HG02973 (cell line): ENCODE results near the gene CX3CR1.
"Not testable (repeated sequence)": the region's sequence is repeated elsewhere in the genome, so short reads cannot be mapped to it uniquely, and the experiment has no call there.

ENCODE experiments used
- ATAC-seq: cut with Tn5 transposase; IDR thresholded peaks from one replicate; pipeline ENCODE4 v1.9.1; 2021; ENCODE audit warnings: moderate library complexity; ENCODE audit not compliant: unreplicated experiment

CX3CR1 gene

DNA sequence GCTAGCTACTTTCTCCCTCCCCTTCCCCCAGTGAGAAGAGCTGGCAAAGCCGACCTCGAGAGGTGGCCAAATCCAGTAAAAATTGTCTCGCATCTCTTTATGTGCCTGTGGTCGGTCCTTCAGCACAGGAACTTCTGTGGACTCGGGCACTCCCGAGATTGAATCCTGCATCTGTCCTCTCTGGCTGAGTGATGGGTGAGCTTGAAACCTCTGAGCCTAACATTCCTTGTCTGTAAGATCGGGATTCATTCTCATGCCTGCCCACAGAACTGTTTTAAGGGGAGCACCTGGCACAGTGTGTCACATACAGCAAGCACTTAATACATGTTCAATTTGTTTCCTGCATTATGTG is 11.3 kb downstream of the CX3CR1 start:
- no peak for ATAC-seq

DNA sequence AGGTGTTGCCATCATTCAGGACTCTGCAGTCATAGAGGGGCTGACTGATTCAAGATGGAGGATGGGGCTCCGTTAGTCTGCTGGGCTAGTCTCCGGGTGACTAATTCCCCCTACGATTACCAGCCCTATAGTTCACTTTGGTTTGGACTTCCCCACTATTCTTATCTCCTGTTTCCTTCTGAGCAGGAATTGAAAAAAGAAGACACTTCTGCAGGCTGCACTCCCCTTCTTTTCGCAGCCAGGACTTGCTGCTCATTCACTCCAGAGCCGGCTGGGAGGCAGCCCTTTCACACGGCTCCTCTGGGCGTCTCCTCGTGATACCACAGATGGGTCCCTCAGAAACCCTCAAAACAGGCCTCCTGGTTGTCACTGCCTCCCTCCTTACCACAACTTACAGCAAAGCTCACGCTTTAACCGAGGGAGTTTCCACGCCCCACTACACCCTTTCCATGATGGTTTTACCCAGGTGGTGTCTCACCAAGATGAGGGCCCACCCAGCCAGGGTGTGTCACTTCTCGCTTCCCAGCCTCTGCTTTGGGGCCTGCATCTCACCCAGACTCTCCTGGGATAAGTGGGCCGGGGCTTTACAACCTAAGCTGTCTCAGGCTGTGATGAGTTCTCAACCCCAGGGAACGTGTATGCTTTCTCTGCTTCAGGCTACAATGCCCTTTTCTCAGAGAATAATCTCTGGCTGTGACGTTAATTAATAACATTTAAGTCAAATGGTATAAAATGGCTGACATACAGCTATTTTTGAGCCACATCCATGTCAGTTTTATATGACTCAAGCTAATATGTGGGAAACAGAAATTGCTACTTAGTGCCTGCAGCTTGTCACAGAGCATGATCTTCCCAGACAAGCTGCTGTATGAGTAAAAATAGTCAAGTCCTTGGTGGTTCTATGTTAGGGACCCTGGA is 11.9 kb downstream of the CX3CR1 start:
- no peak for ATAC-seq

DNA sequence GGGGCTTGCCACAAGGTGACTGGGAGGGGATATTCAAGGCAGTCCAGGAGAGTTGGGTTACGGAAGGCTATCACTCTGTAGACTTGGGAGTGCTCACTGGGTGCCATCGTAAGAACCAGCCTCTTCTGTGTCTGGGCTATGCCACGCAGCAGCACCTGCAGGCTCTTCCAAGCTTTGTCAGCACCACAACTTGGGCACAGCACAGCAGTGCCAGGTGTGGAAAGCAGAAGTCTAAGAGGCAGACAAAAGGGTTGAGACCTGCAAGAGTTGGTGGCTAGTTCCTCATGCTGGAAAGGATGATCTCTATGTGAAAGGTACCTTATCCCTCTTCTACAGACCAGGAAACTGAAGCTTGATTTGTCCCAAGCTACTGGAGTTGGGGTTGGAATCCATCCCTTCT is 15.8 kb downstream of the CX3CR1 start:
- no peak for ATAC-seq

DNA sequence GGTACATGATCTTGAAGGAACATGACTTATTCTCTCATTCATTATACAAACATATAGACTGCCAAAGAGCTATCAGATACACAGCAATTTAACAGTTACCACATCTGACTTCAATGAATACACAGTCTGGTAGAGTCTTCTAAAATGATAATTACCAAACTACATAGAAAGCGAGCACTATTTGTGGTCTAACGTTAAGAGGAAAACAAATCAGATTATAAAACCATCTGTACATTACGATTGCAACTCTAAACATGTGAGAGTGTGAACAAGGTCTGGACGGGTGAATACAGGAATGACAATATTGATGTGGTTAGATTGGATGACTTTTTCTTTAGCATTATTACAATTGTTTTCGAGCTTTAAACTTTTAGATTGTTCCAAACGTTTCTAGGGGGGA is 16.3 kb downstream of the CX3CR1 start:
- no peak for ATAC-seq

DNA sequence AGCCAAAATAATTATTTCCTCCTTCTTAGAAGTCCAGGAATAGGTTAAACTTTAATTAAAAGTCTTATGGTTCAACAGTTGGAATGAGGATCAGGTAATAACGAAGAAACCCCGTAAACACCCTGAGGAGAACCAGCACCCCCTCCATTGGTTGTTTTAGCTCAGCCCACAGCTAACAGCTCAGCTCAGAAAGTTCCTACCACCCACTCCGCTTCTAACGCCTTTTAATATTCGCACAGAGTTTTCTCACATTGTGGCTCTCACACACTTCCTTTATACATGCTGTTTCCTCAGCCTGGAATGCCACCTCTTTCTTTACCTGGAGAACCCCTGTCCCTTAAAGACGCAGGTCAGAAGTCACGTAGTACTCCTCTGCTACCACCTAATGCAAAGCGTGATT is 17.0 kb downstream of the CX3CR1 start:
- ATAC-seq = no peak

DNA sequence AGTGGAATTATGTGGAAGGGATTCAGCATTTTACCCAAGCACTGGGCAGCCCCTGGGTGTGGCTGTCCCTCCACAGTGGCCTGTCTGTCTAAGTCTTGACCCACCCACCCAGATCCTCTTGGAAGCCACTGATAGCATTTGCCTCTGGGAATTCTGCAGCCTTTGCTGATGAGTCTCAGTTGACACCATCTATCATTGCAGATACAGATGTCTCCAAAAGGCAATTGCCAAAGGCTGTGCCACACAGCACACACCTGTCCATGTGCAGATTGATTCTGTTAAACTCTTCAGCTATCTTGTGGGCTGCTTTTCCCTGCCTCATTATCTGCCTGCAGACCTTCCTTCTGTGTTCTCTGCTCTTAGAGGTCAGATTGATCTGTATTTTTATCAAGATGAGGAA is 18.1 kb downstream of the CX3CR1 start:
- ATAC-seq = no peak

DNA sequence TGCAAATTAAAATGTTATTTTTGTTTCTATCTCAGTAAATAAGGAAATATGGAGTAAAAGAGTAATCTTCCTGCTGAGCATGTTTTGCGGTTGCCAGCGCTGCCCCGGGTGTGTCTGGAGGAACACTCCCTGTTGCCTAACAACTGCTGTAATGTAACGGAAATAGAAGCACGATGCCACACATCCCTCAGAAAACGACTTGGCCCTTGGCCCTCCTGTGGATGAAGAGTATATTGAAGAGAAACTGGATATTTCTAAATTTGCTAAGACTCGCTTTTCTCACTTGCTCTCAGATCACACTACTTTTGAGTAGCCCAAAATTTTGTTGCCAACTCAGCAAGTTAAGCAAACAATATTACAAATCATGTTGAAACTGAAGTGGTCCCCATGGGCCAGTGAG is 18.9 kb downstream of the CX3CR1 start:
- peak; percentile 85 for ATAC-seq

DNA sequence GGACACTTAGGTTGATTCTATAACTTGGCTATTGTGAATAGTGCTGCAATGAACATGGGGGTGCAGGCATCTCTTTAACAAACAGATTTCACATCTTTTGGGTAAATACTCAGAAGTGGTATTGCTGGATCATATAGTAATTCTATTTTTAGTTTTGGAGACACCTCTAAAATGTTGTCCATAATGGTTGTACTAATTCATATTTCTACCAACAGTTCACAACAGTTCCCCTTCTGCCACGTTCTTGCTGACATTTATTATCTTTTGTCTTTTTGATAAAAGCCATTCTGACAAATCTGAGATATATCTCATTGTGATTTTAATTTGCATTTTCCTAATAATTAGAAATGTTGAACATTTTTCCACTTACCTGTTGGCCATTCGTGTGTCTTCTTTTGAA is 19.5 kb downstream of the CX3CR1 start:
- no peak for ATAC-seq

DNA sequence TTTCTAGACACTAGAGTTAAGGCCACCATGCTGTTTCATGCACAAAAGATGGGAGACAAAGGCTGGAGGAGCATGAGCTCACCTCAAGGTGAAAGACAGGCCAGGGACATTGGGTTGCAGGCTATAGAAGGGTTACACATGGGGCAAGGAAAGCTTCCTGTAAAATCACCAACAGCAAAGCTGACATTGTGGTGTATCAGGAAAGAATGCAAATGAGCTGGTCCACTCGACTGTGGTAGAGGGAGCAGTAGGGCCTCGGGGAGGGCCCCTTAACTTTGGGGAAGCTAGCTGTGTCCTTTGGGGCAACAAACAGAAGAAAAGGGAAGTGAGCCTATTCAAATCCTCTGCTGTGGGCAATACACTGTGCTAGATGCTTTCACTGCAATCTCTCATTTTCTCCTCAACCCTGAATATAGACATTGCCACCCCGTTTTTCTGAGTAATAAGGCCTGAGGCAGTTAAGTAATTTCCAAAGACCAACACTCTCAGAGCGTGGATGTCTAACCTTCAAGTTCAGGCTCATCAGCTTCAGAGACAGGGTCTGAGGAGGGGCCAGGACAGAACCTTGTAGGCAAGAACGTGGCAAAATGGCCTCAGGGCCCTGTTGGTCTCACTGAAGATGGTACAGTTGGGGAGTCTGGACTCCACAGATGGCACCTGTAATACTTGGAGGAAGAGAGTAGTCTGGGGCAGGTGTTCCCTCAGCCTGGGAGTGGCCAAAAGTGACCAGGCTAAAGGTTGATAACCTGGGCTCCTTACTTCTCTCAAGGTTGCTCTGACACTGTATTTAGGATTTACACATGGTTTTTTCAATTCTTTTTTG is 24.1 kb downstream of the CX3CR1 start:
- peak; percentile 96 for ATAC-seq

DNA sequence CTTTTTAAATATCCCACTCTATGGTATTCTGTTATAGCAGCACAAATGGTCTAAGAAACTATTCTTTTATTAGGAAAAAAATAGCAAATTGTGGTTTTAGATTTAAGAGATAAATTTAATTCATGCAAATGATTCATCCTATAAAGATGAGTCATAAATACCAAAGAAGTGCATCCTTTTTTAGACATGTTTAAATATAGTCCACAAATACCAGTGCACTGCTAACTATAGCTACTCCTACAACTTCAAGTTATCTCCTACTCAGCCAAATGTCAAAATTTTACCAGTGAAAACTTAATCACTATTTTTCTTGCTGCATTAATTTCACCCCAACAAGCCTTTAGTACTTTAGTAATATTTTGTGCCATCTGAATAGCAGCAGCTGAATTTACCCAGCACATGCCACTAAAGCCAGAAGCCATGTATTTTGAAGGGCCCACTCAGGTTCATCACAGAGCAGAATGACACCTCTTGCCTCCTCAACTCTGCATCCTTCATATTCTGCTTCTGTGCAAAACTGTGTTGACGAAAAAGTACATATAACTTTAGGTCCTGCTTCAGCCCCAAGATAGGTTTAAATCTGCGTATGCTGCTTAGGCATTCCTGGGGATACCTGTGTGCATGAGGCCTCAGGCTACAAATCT is 24.9 kb downstream of the CX3CR1 start:
- no peak for ATAC-seq

DNA sequence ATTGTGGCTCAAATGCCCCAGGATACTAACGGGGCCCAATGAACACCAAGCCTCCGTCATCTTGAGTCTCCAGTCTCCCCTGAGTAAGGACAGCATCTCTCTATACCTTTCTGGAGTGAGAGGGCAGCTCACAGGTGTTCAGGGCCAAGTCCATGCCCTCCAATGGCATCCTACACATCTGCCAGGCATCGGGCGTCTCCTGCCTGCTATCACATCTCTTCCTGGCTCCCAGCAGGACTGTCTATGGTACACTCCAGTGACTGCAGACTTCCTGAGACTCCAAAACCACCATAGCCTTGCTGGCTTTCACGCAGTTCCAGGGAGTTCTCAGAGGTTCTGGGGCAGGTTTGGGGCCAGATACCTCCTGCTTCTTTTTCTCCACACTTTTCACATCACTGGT is 28.3 kb downstream of the CX3CR1 start:
- no peak for ATAC-seq

DNA sequence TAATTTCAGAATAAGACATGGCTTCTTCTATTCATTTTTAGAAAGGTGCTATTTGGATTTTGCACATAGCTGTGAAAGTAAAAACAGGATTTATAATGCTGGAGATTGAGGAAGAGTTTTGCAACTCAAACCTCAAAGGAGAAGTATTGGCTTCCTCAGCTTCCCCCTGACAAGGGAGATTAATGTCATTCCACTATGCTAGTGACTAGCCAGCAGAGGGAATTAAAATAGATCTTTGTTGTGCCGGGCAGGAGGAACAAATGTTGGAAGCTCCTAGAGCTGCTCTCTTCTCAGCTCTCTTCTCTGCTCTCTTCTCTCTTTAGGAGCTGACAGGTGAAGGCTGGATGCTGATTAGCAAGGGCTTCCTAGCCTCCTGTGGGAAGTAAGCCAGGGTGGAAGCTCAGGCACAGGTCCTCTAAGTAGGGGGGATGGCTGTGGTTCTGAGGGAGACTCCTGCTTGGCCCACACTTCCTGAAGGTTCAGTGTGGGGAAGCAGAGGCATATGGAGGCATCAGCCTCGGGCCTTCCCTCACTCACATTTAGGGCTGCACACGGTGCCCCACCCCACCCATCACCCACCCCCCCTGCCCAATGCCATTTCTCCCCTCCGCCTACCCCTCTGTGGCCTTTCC is 29.6 kb downstream of the CX3CR1 start:
- no peak for ATAC-seq

DNA sequence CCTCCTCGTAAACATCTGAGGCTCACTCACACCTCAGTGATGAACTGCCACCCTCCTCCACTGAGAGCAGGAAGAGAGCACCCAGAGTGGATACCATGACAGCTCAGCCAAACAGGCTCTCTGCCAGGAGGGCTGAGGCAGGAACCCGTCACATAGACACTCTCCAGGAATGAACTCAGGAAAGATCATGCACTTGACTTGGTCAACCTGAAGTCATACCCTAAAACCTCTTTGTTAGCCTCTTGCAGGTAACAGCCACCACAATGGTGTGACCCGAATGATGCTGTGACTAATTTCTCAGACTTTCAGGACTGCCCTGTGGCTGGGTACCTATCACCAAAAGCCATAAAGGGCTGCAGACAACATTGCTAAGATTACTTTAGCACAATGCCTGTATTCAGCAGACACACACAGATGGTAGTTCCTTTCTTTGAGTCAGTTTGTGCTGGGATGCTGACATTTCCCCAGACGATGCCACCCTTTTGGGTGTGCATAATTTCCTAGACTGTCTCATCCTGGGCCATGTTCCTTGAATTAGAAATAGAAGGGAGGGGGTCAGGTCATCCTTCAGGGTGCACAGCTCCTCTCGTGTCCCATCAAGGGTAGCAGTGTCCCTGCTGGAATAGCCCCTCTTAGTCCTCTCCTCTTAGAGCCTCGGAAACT is 30.3 kb downstream of the CX3CR1 start:
- peak; percentile 49 for ATAC-seq

DNA sequence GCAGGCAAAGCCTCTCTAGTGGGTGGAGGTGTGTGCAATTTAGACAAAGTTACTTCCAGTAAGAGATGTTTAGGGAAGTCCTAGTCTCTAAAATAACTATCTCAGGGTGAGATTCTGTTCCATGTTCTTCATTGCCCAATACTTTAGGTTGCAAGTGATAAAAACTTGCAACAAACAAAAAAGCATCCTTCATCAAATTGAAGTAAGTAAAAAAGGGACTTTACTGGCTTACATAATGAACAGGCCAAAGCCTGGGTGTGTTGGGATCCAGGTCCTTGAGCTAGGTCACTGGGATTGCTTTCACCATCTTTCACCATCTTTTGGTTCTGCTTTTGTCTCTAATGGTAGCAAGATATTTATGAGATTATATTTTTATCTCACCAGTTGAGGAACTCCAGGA is 38.3 kb downstream of the CX3CR1 start:
- no peak for ATAC-seq

DNA sequence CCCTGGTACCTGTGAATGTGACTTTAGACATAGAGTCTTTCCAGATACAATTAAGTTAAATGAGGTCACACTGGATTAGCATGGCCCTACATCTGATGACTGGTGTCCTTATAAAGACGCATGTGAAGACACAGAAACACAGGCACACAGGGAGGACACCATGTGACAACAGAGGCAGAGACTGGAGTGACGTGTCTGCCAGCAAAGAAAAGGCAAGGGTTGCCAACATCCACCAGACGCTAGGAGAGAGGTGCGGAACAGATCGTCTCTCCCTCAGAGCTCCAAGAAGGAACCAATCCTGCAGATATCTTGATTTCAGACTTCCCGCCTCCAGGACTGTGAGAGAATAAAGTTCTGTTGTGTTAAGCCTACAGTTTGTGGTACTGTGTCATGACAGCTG is 42.8 kb downstream of the CX3CR1 start:
- ATAC-seq = no peak

DNA sequence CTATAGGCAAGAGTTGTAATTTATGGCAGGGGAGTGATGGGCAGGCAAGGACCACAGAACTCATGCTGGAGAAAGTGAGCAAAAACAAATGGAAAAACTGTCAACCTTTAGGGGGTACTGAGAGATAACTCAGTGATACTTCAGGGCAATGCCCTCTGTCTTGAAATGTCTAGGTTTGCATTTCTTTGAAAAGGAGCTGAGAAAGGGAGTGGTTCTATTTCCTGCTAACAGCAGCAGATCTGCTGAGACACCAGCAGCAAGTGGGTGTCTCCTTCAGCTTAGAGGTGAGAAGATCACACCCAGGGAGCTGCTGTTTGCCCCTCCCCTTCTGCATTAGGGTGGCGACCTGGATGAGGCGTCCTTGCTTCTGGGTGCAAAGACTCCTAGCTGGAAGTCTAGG is 45.2 kb downstream of the CX3CR1 start:
- no peak for ATAC-seq

DNA sequence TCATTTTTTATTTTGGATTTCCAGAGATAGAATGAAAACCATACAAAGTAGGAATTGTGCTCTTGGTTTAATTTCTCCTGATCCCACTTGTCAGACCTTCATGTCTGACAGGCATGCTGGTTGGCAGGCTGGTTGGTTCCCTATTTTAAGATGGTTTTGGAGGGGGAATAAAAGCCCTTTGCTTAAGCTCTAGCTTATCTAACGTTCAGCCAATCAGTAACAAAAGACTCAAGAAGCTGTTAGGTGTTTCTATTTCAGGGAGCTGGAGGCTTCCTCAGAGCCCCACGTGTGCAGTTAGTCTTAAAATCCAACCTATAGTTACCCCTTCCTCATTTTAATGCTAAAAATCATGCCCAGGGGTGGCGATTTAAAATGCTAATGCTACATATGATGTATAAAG is 47.0 kb downstream of the CX3CR1 start:
- no peak for ATAC-seq

DNA sequence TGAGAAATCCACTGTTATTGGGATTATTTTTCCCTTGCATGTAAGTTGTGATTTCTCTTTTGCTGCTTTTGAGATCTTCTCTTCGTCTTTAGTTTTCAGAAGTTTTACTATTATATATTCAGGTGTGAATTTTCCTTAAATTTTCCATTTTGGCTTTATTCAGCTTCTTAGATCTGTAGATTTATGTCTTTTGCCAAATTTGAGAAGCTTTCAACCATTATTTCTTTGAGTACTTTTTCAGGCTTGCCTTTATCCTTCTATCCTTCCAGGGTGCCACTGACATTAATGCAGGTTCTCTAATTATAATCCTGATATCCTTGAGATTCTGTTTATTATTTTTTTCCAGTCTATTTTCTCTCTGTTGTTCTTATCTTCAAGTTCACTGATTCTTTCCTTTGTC is 49.4 kb downstream of the CX3CR1 start:
- no peak for ATAC-seq

DNA sequence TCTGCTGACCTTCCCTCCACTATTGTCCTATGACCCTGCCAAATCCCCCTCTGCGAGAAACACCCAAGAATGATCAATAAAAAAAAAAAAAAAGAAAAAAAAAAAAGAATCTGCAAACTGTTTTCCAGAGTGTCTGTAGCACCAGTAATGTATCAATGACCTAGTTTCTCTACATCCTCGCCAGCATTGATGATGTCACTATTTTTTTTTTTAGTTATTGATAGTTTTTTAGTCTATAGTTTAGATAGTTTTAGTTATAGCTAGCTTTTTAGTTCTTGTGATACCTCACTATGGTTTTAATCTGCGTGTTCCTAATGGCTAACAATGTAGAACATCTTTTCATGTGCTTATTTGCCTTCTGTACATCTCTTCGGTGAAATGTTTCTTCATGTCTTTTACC is 51.3 kb downstream of the CX3CR1 start:
- ATAC-seq = no peak

DNA sequence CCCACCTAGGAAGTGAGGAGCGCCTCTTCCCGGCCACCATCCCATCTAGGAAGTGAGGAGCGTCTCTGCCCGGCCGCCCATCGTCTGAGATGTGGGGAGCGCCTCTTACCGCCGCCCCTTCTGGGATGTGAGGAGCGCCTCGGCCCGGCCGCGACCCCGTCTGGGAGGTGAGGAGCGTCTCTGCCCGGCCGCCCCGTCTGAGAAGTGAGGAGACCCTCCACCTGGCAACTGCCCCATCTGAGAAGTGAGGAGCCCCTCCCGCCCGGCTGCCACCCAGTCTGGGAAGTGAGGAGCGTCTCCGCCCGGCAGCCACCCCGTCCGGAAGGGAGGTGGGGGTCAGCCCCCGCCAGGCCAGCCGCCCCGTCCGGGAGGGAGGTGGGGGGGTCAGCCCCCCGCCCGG is 52.2 kb downstream of the CX3CR1 start:
- ATAC-seq = not testable (repeated sequence)
